ENCODE results near the gene ARFGAP1. TPM values are rescaled to one million over a fixed set of nuclear protein-coding genes. Genes with fewer than 3 reads are reported as not detected.
A peak's percentile ranks its signal among the peaks of the same experiment; 100 is the strongest.

The ARFGAP1 gene
- 76.3 TPM for polyA plus RNA-seq
- long read RNA-seq, donor 1, partial matches to known transcripts: 0 of 2 reads
- long read RNA-seq, donor 1, other reads (novel, unspliced or antisense): 0 of 2 reads
- long read RNA-seq, donor 2, transcript ARFGAP1-203 (13 exons, 3,281 nt): major isoform, 13 of 15 reads
- long read RNA-seq, donor 2, partial matches to known transcripts: 0 of 15 reads
- long read RNA-seq, donor 2, other reads (novel, unspliced or antisense): 0 of 15 reads
- long read RNA-seq, donor 3, transcript ARFGAP1-203 (13 exons, 3,281 nt): major isoform, 8 of 11 reads
- long read RNA-seq, donor 3, partial matches to known transcripts: 0 of 11 reads
- long read RNA-seq, donor 3, other reads (novel, unspliced or antisense): 0 of 11 reads
- long read RNA-seq, donor 4, partial matches to known transcripts: 0 of 1 reads
- long read RNA-seq, donor 4, other reads (novel, unspliced or antisense): 0 of 1 reads
- long read RNA-seq, donor 5, partial matches to known transcripts: 0 of 9 reads
- long read RNA-seq, donor 5, other reads (novel, unspliced or antisense): 0 of 9 reads
- long read RNA-seq, donor 6, transcript ARFGAP1-203 (13 exons, 3,281 nt): major isoform, 7 of 12 reads
- long read RNA-seq, donor 6, partial matches to known transcripts: 5 of 12 reads
- long read RNA-seq, donor 6, other reads (novel, unspliced or antisense): 0 of 12 reads
- long read RNA-seq, donor 7, partial matches to known transcripts: 0 of 6 reads
- long read RNA-seq, donor 7, other reads (novel, unspliced or antisense): 0 of 6 reads
- long read RNA-seq, donor 8, partial matches to known transcripts: 10 of 19 reads
- long read RNA-seq, donor 8, other reads (novel, unspliced or antisense): 0 of 19 reads
- long read RNA-seq, donor 9, transcript ARFGAP1-203 (13 exons, 3,281 nt): major isoform, 5 of 22 reads
- long read RNA-seq, donor 9, partial matches to known transcripts: 15 of 22 reads
- long read RNA-seq, donor 9, other reads (novel, unspliced or antisense): 0 of 22 reads
- long read RNA-seq, donor 10, partial matches to known transcripts: 0 of 2 reads
- long read RNA-seq, donor 10, other reads (novel, unspliced or antisense): 0 of 2 reads
- long read RNA-seq, donor 11, partial matches to known transcripts: 0 of 5 reads
- long read RNA-seq, donor 11, other reads (novel, unspliced or antisense): 0 of 5 reads

GRCh38 chr20:63272105-63273058 is at the start of gene ARFGAP1:
ARFGAP1 (plus strand) TSS chr20:63272813; CDS start chr20:63275581, 2,768 bp downstream.
- peak; percentile 93 for DNase-seq
- Histone ChIP-seq H3K36me3 (ENCODE audit: control insufficient read depth, insufficient read depth, low read length) (peaks cover 21% of the 10 kb centered on the region), H3K27me3 (ENCODE audit: control insufficient read depth, insufficient read depth, low read length) (peaks cover 2% of the 10 kb centered on the region), H3K9me3 (ENCODE audit: control insufficient read depth, low read depth, low read length) (no peaks in the 10 kb centered on the region), H3K27ac (ENCODE audit: low read length) (peak within 1 kb of the TSS; percentile 32), H3K4me1 (ENCODE audit: control insufficient read depth, insufficient read depth, low read length) (peaks cover 18% of the 10 kb centered on the region), H3K4me3 (ENCODE audit: low read length) (peak within 1 kb of the TSS; percentile 91)
- no CpG with 5 or more reads among the region's 97 CpGs for WGBS (ENCODE audit: insufficient coverage, low lambda C conversion rate)

GRCh38 chr20:63223121-63223825 is 49.3 kb upstream of the ARFGAP1 start:
- Histone ChIP-seq H3K36me3 (ENCODE audit: control insufficient read depth, insufficient read depth, low read length) (no peaks in the 10 kb centered on the region), H3K27me3 (ENCODE audit: control insufficient read depth, insufficient read depth, low read length) (no peaks in the 10 kb centered on the region), H3K27ac (ENCODE audit: low read length) (no peak overlapping the region), H3K4me1 (ENCODE audit: control insufficient read depth, insufficient read depth, low read length) (no peaks in the 10 kb centered on the region), H3K4me3 (ENCODE audit: low read length) (no peak overlapping the region), H3K9me3 (ENCODE audit: control insufficient read depth, low read depth, low read length) (no peaks in the 10 kb centered on the region)
- DNase-seq: no peak
- WGBS (ENCODE audit: insufficient coverage, low lambda C conversion rate): no CpG with 5 or more reads among the region's 12 CpGs

- Histone ChIP-seq H3K27ac (ENCODE audit: low read length) (no peak overlapping the region), H3K36me3 (ENCODE audit: control insufficient read depth, insufficient read depth, low read length) (no peaks in the 10 kb centered on the region), H3K4me3 (ENCODE audit: low read length) (no peak overlapping the region), H3K27me3 (ENCODE audit: control insufficient read depth, insufficient read depth, low read length) (peaks cover 1% of the 10 kb centered on the region), H3K9me3 (ENCODE audit: control insufficient read depth, low read depth, low read length) (no peaks in the 10 kb centered on the region), H3K4me1 (ENCODE audit: control insufficient read depth, insufficient read depth, low read length) (no peaks in the 10 kb centered on the region)
- no peak for DNase-seq
- no CpG with 5 or more reads among the region's 6 CpGs for WGBS (ENCODE audit: insufficient coverage, low lambda C conversion rate)
These were observed 48.8 kb upstream of the ARFGAP1 start for GRCh38 chr20:63223826-63224207.

GRCh38 chr20:63224412-63225081 is 48.1 kb upstream of the ARFGAP1 start:
- no peaks in the 10 kb centered on the region for H3K4me1 ChIP-seq (ENCODE audit: control insufficient read depth, insufficient read depth, low read length)
- no peak overlapping the region for H3K27ac ChIP-seq (ENCODE audit: low read length)
- DNase-seq: no peak
- H3K36me3 ChIP-seq (ENCODE audit: control insufficient read depth, insufficient read depth, low read length): no peaks in the 10 kb centered on the region
- WGBS (ENCODE audit: insufficient coverage, low lambda C conversion rate): no CpG with 5 or more reads among the region's 16 CpGs
- H3K27me3 ChIP-seq (ENCODE audit: control insufficient read depth, insufficient read depth, low read length): peaks cover 8% of the 10 kb centered on the region
- H3K9me3 ChIP-seq (ENCODE audit: control insufficient read depth, low read depth, low read length): no peaks in the 10 kb centered on the region
- no peak overlapping the region for H3K4me3 ChIP-seq (ENCODE audit: low read length)

GRCh38 chr20:63225082-63225454 is 47.5 kb upstream of the ARFGAP1 start:
- H3K27ac ChIP-seq (ENCODE audit: low read length): no peak overlapping the region
- H3K36me3 ChIP-seq (ENCODE audit: control insufficient read depth, insufficient read depth, low read length): no peaks in the 10 kb centered on the region
- DNase-seq: no peak
- WGBS (ENCODE audit: insufficient coverage, low lambda C conversion rate): no CpG with 5 or more reads among the region's 7 CpGs
- H3K4me3 ChIP-seq (ENCODE audit: low read length): no peak overlapping the region
- H3K27me3 ChIP-seq (ENCODE audit: control insufficient read depth, insufficient read depth, low read length): peaks cover 10% of the 10 kb centered on the region
- no peaks in the 10 kb centered on the region for H3K4me1 ChIP-seq (ENCODE audit: control insufficient read depth, insufficient read depth, low read length)
- no peaks in the 10 kb centered on the region for H3K9me3 ChIP-seq (ENCODE audit: control insufficient read depth, low read depth, low read length)

GRCh38 chr20:63226042-63226943 is 46.3 kb upstream of the ARFGAP1 start:
- no peaks in the 10 kb centered on the region for H3K36me3 ChIP-seq (ENCODE audit: control insufficient read depth, insufficient read depth, low read length)
- no peaks in the 10 kb centered on the region for H3K9me3 ChIP-seq (ENCODE audit: control insufficient read depth, low read depth, low read length)
- DNase-seq: no peak
- H3K27me3 ChIP-seq (ENCODE audit: control insufficient read depth, insufficient read depth, low read length): peaks cover 18% of the 10 kb centered on the region
- no CpG with 5 or more reads among the region's 19 CpGs for WGBS (ENCODE audit: insufficient coverage, low lambda C conversion rate)
- H3K4me1 ChIP-seq (ENCODE audit: control insufficient read depth, insufficient read depth, low read length): no peaks in the 10 kb centered on the region
- H3K4me3 ChIP-seq (ENCODE audit: low read length): no peak overlapping the region
- H3K27ac ChIP-seq (ENCODE audit: low read length): no peak overlapping the region

- Histone ChIP-seq H3K4me3 (ENCODE audit: low read length) (no peak overlapping the region), H3K27ac (ENCODE audit: low read length) (no peak overlapping the region), H3K9me3 (ENCODE audit: control insufficient read depth, low read depth, low read length) (no peaks in the 10 kb centered on the region), H3K27me3 (ENCODE audit: control insufficient read depth, insufficient read depth, low read length) (peaks cover 24% of the 10 kb centered on the region), H3K4me1 (ENCODE audit: control insufficient read depth, insufficient read depth, low read length) (no peaks in the 10 kb centered on the region), H3K36me3 (ENCODE audit: control insufficient read depth, insufficient read depth, low read length) (no peaks in the 10 kb centered on the region)
- no CpG with 5 or more reads among the region's 5 CpGs for WGBS (ENCODE audit: insufficient coverage, low lambda C conversion rate)
- DNase-seq: no peak
These were observed 45.4 kb upstream of the ARFGAP1 start for GRCh38 chr20:63227260-63227659.

GRCh38 chr20:63228806-63229205 is 43.8 kb upstream of the ARFGAP1 start:
- no peaks in the 10 kb centered on the region for H3K36me3 ChIP-seq (ENCODE audit: control insufficient read depth, insufficient read depth, low read length)
- WGBS (ENCODE audit: insufficient coverage, low lambda C conversion rate): no CpG with 5 or more reads among the region's 13 CpGs
- H3K4me1 ChIP-seq (ENCODE audit: control insufficient read depth, insufficient read depth, low read length): no peaks in the 10 kb centered on the region
- no peak overlapping the region for H3K4me3 ChIP-seq (ENCODE audit: low read length)
- no peak for DNase-seq
- H3K9me3 ChIP-seq (ENCODE audit: control insufficient read depth, low read depth, low read length): no peaks in the 10 kb centered on the region
- H3K27ac ChIP-seq (ENCODE audit: low read length): no peak overlapping the region
- H3K27me3 ChIP-seq (ENCODE audit: control insufficient read depth, insufficient read depth, low read length): peaks cover 32% of the 10 kb centered on the region
